Parathyroid adenoma (tissue), 2 donors: ENCODE data around the gene VAC14.

Experiments used
- H2AFZ ChIP-seq: fragments of 300-600 bp; sonication (generic); one replicate; pipeline ENCODE4 v1.7.0; 2017; ENCODE audit warnings: antibody characterized with exemption, mild to moderate bottlenecking
- H3K27ac ChIP-seq: fragments of 300-600 bp; sonication (generic); one replicate; pipeline ENCODE4 v1.7.0; 2017
- H3K27me3 ChIP-seq: fragments of 300-600 bp; sonication (generic); one replicate; pipeline ENCODE4 v1.7.0; 2017; ENCODE audit warnings: low read length; ENCODE audit not compliant: control insufficient read depth, insufficient read depth
- H3K36me3 ChIP-seq: fragments of 300-600 bp; sonication (generic); one replicate; pipeline ENCODE4 v1.7.0; 2017; ENCODE audit warnings: low read length; ENCODE audit not compliant: control insufficient read depth, insufficient read depth
- H3K4me1 ChIP-seq: fragments of 300-600 bp; sonication (generic); one replicate; pipeline ENCODE4 v1.7.0; 2017; ENCODE audit warnings: control low read depth
- H3K4me2 ChIP-seq: fragments of 300-600 bp; sonication (generic); one replicate; pipeline ENCODE4 v1.7.0; 2017; ENCODE audit warnings: low read length
- H3K4me3 ChIP-seq: fragments of 300-600 bp; sonication (generic); one replicate; pipeline ENCODE4 v1.7.0; 2017; ENCODE audit warnings: low read depth, low read length
- H3K79me2 ChIP-seq: fragments of 300-600 bp; sonication (generic); one replicate; pipeline ENCODE4 v1.7.0; 2017; ENCODE audit warnings: control low read depth
- H3K9ac ChIP-seq: fragments of 300-600 bp; sonication (generic); one replicate; pipeline ENCODE4 v1.7.0; 2017; ENCODE audit warnings: mild to moderate bottlenecking
- H3K9me3 ChIP-seq: fragments of 300-600 bp; sonication (generic); one replicate; pipeline ENCODE4 v1.7.0; 2017; ENCODE audit warnings: low read length; ENCODE audit not compliant: control insufficient read depth
- TF ChIP-seq, protein P1 (sequence below): fragments of 300-600 bp; sonication (generic); IDR thresholded peaks from one replicate; pipeline ENCODE4 v1.7.0; 2017; ENCODE audit warnings: antibody characterized with exemption, mild to moderate bottlenecking
- donor health status: primary hyperparathyroidism.

The VAC14 gene

DNA sequence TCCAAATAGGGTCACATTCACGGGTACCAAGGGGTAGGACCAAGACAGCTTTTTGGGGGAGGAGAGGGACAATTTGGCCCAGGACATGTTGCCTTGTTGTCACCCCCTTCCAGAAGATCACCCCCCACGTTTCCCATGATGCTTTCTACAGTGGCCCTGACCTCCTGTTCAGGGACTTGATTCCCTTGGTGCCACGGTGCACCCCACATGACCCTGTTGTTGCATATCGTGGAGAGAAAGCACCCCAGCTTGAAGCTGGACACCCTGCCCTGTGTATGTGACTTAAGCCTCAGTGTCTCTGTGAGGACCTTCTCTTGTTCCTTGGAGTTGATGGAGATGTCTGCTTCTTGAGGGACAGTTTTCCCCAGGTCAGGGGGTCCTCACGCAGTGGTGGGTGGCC lies 142.0 kb downstream of the VAC14 start:
- no peaks in the 10 kb centered on the region for H3K36me3 ChIP-seq
- H3K4me1 ChIP-seq = no peaks in the 10 kb centered on the region
- no peaks in the 10 kb centered on the region for H3K79me2 ChIP-seq
- TF ChIP-seq, protein P1, sequence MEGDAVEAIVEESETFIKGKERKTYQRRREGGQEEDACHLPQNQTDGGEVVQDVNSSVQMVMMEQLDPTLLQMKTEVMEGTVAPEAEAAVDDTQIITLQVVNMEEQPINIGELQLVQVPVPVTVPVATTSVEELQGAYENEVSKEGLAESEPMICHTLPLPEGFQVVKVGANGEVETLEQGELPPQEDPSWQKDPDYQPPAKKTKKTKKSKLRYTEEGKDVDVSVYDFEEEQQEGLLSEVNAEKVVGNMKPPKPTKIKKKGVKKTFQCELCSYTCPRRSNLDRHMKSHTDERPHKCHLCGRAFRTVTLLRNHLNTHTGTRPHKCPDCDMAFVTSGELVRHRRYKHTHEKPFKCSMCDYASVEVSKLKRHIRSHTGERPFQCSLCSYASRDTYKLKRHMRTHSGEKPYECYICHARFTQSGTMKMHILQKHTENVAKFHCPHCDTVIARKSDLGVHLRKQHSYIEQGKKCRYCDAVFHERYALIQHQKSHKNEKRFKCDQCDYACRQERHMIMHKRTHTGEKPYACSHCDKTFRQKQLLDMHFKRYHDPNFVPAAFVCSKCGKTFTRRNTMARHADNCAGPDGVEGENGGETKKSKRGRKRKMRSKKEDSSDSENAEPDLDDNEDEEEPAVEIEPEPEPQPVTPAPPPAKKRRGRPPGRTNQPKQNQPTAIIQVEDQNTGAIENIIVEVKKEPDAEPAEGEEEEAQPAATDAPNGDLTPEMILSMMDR = no peak
- H2AFZ ChIP-seq = no peak overlapping the region
- H3K27ac ChIP-seq = no peak overlapping the region
- H3K9ac ChIP-seq = no peak overlapping the region
- H3K4me3 ChIP-seq = no peak overlapping the region
- H3K9me3 ChIP-seq = no peaks in the 10 kb centered on the region
- no peak overlapping the region for H3K4me2 ChIP-seq
- no peaks in the 10 kb centered on the region for H3K27me3 ChIP-seq

DNA sequence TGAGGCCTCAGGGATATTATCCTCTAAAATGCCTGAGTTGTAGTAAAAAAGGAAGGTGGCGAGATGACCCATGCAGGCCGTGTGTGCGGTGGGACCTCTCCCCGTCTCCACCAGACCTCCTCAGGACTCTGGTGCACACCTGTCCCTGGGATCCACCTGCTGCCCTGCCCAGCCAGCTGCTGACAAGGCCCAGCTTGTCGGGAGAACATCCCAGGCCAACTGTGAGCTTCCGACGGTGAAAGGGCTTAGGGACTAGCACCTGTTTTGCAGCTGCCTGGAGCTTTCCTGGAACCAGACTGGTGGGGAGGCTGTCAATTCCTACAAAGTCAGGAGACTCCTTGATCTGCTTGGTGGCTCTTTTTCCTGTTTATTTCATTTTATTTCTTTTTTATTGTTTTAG lies 143.0 kb downstream of the VAC14 start:
- H3K9ac ChIP-seq = no peak overlapping the region
- no peaks in the 10 kb centered on the region for H3K79me2 ChIP-seq
- no peak overlapping the region for H3K4me3 ChIP-seq
- H3K4me1 ChIP-seq = no peaks in the 10 kb centered on the region
- no peaks in the 10 kb centered on the region for H3K9me3 ChIP-seq
- no peak overlapping the region for H3K27ac ChIP-seq
- H2AFZ ChIP-seq = no peak overlapping the region
- no peaks in the 10 kb centered on the region for H3K36me3 ChIP-seq
- TF ChIP-seq, protein P1 = no peak
- no peak overlapping the region for H3K4me2 ChIP-seq
- no peaks in the 10 kb centered on the region for H3K27me3 ChIP-seq

DNA sequence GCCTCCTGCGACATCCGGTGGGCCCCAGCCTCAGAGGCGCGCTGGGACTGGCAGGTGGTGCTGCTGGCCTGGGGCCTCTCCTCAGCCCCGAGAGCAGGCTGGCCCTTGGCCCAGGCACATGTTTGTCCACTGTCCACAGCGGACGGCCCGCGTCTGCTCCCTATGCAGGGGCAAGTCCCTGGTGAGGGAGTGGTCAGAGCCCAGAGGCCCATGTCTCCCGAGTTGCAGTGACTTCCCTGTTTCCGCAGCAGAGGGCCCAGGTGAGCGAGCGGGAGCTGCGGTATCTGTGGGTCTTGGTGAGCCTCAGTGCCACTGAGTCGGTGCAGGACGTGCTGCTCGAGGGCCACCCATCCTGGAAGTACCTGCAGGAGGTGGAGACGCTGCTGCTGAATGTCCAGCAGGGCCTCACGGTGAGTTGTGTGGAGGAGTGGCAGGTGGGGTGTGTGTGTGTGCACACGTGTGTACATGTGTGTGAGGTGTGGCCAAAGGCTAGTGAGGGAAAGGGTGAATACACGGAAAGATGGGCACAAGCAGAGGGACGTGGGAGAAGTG lies 144.2 kb downstream of the VAC14 start:
- no peak overlapping the region for H3K4me3 ChIP-seq
- H3K79me2 ChIP-seq = no peaks in the 10 kb centered on the region
- H3K36me3 ChIP-seq = no peaks in the 10 kb centered on the region
- no peak overlapping the region for H3K27ac ChIP-seq
- no peak overlapping the region for H2AFZ ChIP-seq
- no peak overlapping the region for H3K9ac ChIP-seq
- TF ChIP-seq, protein P1 = no peak
- no peaks in the 10 kb centered on the region for H3K27me3 ChIP-seq
- H3K4me2 ChIP-seq = no peak overlapping the region
- H3K4me1 ChIP-seq = no peaks in the 10 kb centered on the region
- no peaks in the 10 kb centered on the region for H3K9me3 ChIP-seq

DNA sequence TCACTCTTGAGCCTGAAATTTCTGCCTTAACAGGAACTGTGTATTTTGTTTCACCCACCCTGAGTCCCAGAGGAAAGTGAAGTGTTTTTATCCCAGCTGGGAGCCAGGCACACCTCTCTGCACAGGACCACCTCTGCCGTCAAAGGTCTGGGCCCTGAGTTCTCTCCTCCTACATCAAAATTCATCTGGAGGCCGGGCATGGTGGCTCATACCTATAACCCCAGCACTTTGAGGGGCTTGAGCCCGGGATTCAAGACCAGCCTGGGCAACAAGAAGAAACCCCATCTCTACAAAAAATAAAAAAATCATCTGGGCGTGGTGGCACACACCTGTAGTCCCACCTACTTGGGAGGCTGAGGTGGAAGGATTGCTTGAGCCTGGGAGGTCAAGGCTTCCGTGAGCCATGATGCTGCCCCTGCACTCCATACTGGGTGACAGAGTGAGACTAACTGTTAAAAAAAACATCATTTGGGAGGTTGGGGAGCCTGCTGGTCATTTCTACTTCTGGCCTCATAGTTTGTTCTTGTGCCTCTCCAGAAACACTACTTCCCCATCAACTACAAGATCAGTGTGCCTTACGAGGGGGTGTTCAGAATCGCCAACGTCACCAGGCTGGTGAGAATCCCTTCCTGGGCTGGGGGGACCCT lies 144.8 kb downstream of the VAC14 start:
- Histone ChIP-seq H3K9me3 (no peaks in the 10 kb centered on the region), H3K9ac (no peak overlapping the region), H3K4me1 (no peaks in the 10 kb centered on the region), H3K36me3 (no peaks in the 10 kb centered on the region), H3K4me3 (no peak overlapping the region), H3K4me2 (no peak overlapping the region), H3K27ac (no peak overlapping the region), H3K27me3 (no peaks in the 10 kb centered on the region), H2AFZ (no peak overlapping the region), H3K79me2 (no peaks in the 10 kb centered on the region)
- TF ChIP-seq, protein P1 = no peak
